ENCODE data around the gene SLC9A7. TPM values are rescaled to one million over a fixed set of nuclear protein-coding genes. Genes with fewer than 3 reads are reported as not detected.

Gene SLC9A7
- total RNA-seq, 1 experiment from 2014 or later: 26.9 TPM

DNA sequence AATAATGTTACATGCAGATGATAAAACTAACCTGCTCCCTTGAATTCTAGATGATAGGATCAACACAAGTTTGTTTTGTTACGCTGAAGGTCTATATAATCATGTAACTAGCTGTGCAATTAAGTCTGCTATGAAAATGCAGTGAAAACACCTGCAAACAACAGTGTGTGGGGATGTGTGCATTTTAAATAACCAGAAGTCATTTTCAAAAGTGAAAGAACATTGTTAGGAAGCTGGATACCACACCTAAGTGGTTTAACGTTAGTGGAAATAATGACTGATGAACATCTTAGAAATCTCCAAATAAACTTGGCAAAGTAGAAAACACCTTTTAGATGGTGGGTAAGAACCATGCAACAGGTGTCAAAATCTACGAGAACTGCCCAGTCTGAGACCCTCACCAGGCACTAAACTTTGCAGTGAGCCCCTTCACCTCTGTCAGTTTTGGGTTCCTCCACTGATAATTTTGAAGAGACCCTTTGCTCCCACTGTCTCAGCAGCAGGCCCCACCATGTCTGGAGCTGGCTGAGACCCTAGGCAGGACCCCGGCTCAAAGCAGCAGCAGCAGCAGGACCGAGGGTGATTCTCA lies 148.8 kb downstream of the SLC9A7 start:
- DNase-seq (ENCODE audit: low spot score): no peak

GRCh38 chrX:46607916-46608315 lies 151.0 kb downstream of the SLC9A7 start:
- DNase-seq (ENCODE audit: low spot score): no peak

DNA sequence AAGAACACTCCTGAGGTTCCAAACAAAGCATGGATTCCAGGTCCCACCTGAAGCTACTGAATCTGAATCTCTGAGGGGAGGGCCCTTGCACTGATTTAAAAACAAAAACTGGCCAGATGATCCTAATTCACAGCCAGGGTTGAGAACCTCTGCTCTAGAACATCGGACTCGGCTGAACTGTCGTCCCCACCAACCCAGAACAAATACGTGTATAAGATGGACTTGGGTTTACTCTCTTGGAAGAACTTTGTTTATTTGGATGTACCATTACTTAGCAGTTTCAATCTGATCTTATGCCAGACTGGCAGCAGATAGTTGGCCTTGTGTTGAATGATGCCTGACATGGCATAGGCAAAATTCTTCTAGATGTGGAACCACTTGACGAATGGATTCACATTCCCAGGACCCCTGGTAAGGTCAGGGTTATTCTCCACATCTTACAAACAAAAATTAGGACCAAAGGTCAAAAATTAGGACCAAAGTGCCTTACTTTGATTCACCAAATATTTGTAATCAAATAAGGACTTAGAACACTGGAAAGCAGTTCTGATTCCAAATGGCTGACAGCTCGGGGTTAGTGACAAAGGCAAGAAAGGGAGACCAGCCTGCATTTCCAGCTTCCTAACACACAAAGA lies 156.3 kb downstream of the SLC9A7 start:
- DNase-seq (ENCODE audit: low spot score): no peak

DNA sequence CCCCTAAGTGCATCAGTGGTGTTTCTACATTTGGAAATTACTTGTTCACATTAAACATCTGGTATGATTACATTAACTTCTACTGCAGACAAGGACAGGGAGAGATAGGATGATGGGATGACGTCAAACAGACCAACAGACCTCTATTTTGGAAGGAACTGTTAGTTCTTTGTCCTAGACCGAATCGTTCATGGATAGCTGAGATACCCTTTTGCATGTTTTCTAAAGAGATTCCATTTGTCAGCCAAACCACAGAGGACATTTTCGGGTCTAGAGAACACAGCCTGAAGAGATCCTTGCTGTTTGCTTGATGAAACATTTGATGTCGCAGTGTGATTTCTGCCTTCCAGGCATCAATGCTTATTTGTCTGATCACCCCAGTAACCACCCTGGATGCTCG lies 157.6 kb downstream of the SLC9A7 start:
- DNase-seq (ENCODE audit: low spot score): no peak

GRCh38 chrX:46599051-46599560 lies 159.8 kb downstream of the SLC9A7 start:
- DNase-seq (ENCODE audit: low spot score): no peak

GRCh38 chrX:46597771-46598170 lies 161.1 kb downstream of the SLC9A7 start:
- DNase-seq (ENCODE audit: low spot score): no peak

- no peak for DNase-seq (ENCODE audit: low spot score)
These were observed 161.7 kb downstream of the SLC9A7 start for GRCh38 chrX:46597208-46597607.

- DNase-seq (ENCODE audit: low spot score): no peak
These were observed 163.8 kb downstream of the SLC9A7 start for GRCh38 chrX:46595084-46595483.

GRCh38 chrX:46589977-46590723 lies 168.8 kb downstream of the SLC9A7 start:
- peak; percentile 9 for DNase-seq (ENCODE audit: low spot score)

GRCh38 chrX:46588263-46588662 lies 170.7 kb downstream of the SLC9A7 start:
- no peak for DNase-seq (ENCODE audit: low spot score)

DNA sequence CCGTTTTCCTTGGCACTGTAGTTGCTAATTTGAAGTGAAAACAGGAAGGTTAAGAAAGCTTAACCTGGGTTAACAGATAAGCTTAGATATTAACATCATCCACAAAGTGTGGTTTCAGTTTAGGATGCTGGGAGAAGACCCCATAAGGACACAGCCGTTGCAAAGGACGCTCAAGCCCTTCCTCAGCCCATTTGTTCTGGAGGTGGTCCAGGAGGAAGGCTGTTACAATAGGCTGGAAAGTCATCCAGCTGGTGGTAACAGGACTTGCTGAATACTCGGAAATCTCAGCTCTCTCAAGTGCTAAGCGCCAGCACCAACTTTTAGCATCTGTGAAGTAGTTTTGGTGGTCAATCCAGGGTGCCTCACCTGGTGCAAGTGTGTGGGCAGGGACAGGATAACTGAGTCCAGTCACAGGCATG lies 171.2 kb downstream of the SLC9A7 start:
- DNase-seq (ENCODE audit: low spot score): no peak

GRCh38 chrX:46587158-46587557 lies 171.8 kb downstream of the SLC9A7 start:
- DNase-seq (ENCODE audit: low spot score): no peak

DNA sequence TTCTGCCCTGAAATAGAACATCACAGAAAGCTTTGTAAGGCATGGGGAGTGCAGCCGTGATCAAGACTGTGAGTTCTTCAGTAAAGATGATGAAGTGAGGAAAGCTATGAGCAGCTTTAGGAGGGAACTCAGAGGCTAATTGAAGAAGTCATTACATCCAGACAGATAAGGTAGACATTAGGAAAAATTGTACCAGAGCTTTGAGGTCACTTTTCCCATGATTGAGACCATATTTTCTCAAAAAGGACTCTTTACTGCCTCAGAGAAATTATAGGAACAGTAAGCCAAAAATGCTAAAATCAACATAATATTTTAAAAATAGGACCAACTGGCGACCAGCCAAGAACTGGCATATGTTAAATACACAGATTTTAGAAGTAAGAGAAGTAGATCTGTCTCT lies 174.2 kb downstream of the SLC9A7 start:
- no peak for DNase-seq (ENCODE audit: low spot score)

DNA sequence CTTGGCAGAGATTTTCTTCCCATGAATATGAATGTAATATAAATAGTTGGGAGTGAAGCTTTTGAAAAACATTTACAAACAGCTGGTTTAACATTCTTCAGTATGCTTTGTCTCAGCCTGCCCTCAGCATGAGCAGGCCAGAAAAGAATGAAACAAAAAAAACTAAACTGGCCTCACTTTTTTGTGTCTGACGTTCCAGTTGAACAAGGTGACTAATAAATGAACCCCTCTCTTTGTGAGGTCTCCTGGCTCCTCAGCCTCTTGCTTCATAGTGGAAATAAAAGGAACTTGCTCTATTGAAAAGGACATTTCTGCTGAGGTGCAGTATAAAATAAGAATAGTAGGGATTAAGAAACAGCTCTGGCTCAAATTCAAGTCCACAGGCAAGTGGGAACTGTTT lies 176.0 kb downstream of the SLC9A7 start:
- no peak for DNase-seq (ENCODE audit: low spot score)

GRCh38 chrX:46582325-46582724 lies 176.6 kb downstream of the SLC9A7 start:
- no peak for DNase-seq (ENCODE audit: low spot score)

- no peak for DNase-seq (ENCODE audit: low spot score)
These were observed 178.3 kb downstream of the SLC9A7 start for GRCh38 chrX:46580613-46581012.

DNA sequence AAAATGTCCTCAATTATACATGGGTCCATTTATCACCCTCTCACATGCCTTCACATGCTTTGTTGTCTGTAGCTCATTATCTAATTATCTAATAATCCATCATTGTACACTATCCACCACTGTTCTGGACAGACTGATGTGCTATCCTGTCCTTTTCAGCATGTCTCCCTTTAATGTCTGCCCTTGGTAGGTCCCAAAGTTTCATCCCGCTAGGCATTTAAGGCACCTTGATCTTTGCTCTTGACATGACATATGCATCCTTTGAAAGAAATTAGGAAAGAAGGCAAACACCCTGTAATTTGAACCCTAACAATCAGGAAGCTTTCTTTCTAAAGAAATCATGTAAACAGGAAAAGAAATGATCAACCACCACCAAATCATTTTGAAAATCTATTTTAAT lies 179.7 kb downstream of the SLC9A7 start:
- DNase-seq (ENCODE audit: low spot score): no peak

GRCh38 chrX:46577221-46578005 lies 181.5 kb downstream of the SLC9A7 start:
- DNase-seq (ENCODE audit: low spot score): no peak

- DNase-seq (ENCODE audit: low spot score): no peak
These were observed 182.5 kb downstream of the SLC9A7 start for GRCh38 chrX:46576458-46576857.

GRCh38 chrX:46575991-46576392 lies 182.9 kb downstream of the SLC9A7 start:
- DNase-seq (ENCODE audit: low spot score): no peak

GRCh38 chrX:46575586-46575985 lies 183.3 kb downstream of the SLC9A7 start:
- DNase-seq (ENCODE audit: low spot score): no peak
